Stimulated activated CD4-positive, alpha-beta T cell treated with anti-CD3 and anti-CD28 coated beads, Interleukin-4, amount 100 ng/mL, for 1 hour (primary cell): Measurements from ENCODE around the gene CIRBP.

ENCODE experiments used
- DNase-seq: peaks from one replicate; pipeline ENCODE4 v3.0.0-alpha.2; 2020

CIRBP gene

DNA sequence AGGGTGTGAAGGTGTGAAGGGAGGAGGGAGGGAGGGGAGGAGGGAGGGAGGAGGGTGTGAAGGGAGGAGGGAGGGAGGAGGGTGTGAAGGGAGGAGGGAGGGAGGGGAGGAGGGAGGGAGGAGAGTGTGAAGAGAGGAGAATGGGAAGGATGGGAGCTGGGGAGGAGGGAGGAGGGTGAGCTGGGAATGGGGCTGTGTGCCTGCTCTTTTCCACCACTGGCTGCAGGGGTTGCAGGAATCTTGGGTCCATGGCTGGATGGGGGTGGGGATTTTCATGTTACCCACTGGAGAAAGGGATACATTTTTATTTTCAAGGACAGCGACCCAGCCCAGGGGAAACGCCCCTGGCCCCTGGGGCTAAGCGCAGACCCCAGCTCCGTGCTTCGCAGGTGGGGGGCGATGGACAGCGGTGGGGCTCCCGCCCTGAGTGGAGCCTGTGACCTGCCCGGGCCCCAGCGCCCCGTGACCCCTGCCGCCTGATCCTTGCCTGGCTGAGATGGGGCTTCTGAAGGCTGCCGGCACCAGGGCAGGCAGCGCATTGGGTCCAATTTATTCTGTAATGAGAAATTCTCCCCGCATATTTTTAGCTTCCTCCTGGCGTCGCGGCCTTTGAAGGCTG, 13.6 kb downstream of the CIRBP start:
- DNase-seq = no peak

DNA sequence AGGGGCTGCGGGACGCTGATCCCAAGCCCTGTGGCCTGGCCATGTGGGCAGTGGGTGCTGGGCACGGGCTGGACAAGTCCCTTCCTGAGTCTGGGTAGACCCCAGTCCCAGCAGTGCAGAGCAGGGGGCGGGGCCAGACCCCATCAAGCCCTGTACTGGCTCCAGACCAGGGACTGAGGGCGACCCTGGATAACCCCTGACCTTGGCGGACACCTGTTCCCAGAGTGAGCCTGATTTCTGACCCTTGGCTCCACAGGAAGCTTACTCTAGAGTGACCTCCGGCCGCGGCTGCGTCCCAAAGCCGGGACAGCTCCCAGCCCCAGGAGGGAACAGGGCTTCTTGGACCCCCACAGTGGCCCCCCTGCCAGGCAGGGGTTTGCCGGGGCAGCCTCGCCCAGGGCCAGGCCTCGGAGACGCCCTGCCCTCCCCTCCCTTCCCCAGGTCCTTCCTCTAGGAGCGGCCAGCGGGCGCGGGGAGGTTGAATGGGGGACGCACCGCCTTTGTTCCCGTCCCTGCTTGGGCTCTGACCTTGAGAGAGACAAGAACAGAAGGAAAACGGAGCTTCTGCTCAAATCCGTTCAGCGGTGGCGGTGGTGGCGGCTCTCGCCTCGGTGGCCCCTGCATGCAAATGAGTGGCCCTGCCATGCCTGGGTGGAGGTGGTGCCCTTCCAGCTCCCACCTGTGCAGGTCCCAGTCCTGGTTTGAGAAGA, 14.2 kb downstream of the CIRBP start:
- DNase-seq = no peak

DNA sequence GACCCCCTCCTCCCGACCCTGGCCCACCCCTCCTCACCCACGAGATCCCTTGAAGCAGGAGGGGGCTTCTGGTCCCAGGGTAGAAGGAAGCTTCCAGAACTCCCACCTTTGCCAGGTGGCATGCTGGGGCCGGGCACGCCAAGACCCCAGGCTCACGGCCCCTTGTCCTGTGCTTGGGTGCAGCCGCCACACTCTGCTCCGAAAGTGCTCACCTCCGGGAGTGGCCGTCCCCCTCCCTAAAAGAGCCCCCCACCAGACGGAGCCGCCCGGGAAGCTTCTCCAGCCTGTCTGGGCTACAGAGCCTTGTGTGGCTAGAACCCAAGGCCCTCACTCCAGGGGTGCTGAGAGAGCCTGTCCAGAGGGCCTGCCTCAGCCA, 14.8 kb downstream of the CIRBP start:
- DNase-seq = no peak

DNA sequence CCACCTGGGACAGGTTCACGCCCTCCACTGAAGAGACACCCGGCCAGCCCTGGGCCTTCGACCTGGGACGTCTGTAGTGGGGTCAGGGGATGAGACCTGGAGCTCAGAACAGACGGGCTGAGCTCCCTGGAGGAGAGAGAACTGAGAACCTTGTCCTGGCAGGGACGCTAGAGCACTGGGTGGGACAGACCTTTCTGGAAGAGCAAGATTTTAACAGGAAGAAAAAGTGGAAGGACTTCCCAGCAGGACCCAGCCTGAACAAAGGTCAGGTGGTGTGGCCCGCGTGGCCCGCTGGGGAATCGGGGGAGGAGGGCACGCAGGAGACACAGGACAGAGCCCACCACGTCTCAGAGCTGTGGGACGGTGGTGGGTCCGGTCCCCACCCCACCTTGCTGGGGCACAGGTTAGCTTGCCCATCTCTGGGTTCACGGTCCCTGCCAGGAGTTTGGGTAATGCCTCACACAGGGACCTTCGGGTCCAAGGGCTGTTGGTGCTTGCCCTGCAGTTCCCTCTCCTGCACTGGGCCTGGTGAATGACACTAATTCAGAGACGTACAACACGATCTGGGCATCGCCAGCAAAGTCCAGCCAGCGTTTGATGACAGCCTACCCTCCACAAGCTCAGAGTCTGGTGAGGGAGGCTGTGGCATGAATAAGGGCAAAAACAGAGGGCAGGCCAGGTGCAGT, 15.3 kb downstream of the CIRBP start:
- DNase-seq = no peak

DNA sequence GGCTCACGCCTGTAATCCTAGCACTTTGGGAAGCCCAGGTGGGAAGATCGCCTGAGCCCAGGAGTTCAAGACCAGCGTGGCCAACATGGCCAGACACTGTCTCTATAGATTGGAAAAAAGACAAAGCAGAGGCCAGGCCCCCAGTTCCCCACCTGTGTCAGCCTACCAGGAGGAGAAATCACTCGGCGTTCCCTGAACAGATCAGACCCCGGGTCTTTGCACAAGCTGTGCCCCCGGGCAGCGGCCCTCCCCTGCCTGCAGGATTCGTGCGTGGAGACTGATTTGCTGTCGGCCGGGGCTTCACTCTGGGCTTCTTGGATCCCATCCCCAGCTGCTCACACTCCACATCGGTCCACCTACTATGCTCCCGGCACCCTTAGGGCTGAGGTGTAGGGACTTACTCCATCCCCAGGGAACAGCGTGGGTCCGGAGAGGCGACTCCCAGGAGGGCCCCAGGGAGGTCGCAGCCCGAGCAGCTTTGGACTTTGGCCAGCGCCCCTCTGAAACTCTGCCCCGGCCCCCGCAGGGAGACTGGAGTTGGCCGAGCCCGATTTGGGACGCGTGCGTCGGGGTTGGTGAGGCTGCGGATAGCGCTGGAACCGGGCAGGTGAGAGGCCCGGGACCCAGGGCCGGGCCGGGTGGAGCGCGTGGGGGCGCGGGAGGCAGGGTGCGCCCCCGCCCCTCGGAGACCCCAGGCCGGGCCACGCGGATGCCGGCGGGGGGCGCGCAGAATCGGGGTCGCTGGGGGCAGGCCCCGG, 16.0 kb downstream of the CIRBP start:
- DNase-seq = no peak

DNA sequence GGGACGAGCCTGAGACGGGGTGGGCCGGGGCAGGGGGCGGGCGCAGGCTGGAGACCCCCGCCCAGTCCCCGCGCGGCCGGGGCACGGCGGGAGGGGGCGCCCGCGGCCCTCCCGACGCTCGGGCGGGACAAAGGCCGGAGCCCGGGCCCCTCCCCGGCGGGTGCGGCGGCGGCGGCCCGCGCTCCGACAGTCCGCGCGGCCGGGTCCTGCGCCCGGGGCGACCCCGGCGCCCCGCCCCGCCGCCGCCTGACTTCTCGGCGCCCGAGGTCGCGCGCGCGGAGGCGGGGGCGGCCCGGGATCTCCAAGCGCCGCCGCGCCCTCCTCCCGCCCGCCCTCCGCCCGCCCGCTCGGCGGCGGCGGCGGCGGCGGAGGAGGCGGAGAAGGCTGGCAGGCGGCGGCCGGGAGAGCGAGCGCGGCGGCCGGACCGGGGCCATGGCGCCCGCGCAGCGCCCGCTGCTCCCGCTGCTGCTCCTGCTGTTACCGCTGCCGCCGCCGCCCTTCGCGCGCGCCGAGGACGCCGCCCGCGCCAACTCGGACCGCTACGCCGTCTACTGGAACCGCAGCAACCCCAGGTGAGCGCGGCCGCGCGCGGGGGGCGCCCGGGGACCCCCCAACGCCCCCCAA, 16.7 kb downstream of the CIRBP start, which contains the start of gene EFNA2:
Gene EFNA2, plus strand, starts transcription at position 137 of the 624 bp plus-strand sequence. Its CDS starts 296 bp downstream, at position 433.
- no peak for DNase-seq

DNA sequence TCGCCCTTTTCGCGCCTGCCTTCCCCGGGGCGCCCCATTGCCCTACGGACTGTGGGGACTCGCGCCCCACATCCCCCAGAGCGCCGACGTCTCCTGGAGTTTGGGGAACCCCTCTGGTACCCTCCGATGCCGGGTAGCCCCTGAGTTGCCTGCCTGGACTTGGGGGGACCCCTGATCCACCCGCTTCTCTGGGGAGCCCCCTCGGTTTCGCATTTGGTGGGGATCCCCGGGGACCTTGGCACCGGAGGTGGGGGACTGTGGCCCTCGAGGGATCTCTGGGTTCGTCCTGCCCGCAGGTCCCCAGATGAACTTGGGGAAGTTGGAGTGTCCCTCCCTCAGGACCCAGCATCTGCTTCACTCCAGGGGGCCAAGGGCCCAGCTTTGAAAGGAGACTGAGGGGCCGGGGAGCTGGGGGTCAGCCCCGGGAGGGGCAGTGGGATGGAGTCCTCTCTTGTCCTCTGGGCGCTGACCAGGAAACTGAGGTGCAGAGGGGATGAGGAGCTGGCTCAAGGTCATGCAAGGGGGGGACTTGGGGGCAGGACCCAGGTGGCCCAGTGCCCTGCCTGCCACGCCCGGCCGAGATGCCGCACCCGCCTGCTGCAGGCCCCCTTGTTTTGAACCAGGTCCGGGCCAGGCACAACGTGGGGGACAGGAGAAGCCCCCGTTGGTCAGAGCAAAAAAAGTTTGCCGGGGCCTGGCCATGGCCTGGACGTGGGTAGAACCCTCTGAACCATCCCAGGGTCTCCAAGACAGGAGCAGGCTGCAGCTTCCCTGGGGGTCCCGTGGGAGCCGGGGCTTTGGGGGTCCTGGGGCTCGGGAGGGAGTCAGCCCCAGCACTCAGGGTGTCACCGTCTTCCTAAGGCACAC, 17.6 kb downstream of the CIRBP start:
- DNase-seq = no peak

DNA sequence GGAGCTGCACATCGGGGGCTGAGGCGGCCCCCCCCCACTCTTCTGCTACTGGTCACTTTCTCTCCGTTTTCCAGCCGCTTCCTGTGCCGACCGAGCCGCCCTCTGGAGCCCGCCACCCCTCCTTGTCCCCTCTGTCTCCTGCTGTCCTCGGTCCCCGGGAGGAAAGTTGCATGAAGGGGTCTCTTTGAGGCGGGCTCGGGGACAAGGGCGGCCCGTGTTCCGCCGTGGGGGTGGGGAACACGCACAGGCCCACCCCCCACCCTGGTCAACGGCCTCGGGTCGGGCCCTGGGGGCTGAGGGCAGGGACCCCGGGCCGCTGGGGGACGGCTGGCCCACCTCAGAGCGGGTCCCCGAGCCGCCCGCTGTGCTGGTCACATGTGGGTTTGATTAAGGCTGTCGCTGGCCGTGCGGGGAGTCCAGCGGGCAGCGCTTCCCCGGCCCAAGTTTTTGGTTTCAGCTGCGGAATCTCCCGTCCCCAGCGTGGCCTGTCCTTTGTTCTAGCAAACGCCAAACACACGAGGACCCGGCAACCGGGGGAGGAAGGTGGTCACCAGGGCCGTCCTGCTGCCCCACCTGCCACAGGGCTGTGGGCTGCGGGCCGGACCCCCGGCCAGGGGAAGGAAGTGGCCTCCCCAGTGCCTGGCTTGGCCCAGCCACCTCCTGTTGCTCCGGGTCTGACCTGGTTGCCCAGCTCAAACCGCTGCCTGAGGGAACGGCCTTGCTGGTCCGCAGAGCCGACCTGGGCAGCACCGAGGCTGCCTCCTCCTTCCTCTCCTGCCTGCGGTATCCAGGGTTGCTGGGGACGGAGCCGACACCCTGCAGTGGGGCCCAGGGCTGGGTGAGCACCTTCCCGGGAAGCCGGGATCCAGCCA, 18.5 kb downstream of the CIRBP start:
- no peak for DNase-seq

DNA sequence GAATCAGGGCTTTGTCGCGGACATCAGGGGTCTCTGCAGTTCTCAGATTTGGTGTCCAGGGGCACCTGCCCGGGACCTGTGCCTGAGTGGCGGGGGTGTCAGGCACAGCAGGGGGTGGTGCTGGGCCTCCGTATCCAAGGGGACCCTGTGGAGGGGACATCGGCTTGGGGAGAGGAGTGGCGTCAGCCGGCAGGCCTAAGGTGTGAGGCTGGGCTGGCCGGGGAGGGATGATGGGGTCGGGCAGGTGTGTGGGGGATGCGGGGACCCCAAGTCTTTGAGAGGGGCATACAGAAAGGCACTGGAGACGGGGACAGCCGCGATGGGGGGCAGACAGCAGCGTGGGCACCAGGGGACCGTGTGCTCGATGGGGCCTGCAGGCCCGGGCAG, 19.1 kb downstream of the CIRBP start:
- DNase-seq = no peak

DNA sequence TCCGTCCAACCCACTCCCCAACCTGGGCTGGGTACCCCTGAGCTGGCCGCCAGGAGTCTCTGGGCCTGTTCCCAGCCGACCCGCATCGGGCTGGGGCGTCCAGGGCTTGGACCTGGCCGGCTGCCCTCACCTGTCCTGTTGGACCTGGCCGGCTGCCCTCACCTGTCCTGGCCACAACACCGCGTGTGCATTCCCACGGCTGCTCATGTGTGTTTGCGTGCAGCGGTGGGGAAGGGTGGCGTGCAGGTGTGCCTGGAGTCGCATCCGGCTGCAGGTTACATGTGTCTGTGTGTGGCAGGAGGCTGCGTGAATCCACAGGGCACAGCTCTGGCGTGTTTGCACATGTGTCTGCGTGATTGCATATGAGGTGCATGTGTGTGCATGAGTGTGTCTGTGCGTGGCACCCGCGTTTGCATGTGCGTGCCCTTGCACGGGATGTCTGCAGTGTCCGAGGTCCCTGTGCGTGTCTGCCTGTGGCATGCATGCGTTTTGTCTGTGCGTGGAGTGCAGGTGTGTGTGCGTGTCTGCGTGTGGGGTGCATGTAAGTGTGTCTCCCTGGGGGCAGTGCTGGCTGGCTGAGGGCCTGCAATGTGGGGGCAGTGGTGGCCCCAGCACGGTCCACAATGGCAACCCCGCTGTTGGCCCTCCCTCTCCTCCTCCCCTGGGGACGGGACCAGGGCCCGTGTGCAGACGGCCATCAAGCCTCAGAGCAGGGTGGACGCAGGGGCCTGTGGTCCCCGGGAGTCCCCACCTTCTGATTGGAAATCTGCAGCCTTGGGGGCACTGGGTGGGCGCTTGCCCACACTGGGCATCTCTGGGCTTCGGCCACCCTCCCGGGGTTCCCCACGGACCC, 19.9 kb downstream of the CIRBP start:
- no peak for DNase-seq

DNA sequence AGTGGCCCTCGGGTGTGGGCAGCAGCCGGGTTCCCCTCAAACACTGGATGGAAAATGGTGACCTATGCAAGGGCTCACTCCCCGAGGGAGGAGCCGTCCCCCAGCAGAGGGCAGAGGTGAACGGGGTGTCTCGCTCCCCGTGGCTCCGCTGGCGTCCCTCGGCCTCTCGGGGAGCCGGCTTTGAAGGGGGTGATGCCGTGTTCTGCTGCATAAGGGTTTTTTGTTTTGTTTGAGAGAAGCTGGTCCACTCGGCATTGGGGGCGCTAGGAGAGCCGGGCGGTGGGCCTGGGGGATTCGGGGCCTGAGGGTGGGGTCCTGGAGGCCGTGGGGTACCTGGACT, 20.5 kb downstream of the CIRBP start:
- no peak for DNase-seq

DNA sequence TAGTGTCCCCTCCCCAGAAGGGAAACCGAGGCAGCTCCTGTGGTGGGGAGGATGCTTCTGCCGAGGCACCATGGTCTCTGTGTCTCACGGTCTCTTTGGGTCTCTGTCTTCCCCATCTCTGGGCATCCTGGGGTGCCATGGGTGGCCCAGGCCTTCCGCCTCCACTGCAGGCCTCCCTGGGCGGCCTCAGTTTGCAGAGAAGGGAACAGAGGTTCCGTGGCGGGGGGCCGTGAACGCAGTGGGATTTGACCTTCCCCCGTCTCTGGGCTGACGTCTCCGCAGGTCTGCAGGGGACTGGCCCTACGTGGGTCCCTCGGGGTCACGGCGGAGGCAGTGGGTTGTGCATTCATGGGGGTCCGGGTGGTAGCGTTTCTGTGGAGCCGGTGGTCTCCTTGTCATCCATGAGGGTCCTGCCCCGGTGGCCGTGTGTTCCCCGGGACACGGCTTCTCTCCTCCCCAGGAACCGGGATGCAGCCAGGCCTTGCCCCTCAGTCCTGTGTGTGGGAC, 21.1 kb downstream of the CIRBP start:
- no peak for DNase-seq

DNA sequence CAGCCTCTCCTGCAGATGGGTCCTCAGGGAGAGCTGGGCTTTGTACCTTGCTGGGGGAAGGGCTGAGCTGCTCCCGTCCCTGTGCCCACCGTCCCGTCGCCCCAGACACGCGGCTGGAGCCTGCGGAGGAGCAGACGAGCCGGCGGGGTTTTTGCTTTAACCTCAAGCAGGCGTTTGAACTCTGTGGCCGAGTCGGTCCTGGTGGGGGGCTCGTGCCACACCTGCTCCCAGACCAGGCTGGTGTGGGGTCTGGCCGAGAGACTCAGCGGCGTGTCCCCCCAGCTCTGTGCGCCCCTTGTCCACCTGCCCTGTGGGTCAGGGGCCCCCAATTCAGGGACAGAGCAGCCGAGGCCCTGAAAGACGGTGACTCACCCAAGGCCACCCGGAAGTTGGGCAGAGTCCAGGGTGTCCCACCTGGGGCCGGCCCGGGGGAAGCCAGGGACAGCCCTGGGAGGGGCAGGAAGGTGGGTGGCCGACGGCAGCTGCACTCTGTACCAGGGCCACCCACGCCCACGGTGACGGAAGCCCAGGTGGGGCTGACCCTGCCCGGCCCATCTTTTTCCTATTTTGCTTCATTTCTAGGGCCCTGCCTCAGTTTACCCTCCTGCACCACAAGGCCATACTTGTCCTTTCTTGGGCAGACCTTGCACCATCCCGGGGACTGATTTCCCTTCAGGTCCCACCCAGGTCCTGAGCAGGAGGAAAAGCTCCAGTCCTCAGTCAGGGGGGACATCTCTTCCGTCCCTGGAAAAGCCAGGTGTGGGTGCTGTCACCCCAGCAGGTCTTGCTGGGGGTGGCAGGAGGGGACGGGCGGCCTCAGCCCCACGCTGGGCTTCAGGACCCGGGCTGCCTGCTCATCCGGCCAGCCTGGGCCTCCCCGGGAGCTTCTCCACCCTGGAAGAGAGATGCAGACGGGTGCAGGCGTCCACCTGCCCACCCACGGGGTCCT, 21.8 kb downstream of the CIRBP start:
- no peak for DNase-seq

DNA sequence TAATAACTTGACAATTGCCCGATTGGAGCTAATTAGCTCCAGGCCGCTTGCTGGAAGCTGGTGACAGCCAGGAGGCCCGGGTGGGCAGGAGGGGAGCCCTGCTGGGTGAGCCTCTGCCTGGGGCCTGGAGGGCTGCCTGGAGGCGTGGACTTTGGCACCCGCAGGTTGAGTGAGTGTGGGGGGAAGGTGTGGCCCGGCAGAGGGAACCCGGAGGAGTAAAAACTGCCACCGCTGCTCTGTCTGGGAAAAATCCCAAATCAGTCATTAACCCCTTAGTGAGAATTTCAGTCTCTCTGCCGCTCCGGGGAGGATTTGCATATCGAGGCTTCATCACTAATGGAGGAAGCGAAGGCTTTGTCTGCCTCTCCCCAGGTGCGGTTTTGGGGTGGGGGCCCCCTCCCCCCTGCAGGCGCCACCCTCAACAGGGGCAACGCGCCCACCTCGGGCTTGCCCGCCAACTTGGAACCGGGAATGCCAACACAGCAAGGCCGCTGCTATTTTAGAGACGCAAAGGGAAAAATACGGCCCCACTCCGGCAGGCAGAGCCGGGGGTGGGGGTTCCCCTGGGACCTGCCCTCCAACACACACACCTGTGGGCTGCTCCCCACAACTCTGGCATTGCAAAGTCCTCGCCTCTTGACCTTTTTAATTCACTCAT, 22.8 kb downstream of the CIRBP start:
- DNase-seq = no peak

DNA sequence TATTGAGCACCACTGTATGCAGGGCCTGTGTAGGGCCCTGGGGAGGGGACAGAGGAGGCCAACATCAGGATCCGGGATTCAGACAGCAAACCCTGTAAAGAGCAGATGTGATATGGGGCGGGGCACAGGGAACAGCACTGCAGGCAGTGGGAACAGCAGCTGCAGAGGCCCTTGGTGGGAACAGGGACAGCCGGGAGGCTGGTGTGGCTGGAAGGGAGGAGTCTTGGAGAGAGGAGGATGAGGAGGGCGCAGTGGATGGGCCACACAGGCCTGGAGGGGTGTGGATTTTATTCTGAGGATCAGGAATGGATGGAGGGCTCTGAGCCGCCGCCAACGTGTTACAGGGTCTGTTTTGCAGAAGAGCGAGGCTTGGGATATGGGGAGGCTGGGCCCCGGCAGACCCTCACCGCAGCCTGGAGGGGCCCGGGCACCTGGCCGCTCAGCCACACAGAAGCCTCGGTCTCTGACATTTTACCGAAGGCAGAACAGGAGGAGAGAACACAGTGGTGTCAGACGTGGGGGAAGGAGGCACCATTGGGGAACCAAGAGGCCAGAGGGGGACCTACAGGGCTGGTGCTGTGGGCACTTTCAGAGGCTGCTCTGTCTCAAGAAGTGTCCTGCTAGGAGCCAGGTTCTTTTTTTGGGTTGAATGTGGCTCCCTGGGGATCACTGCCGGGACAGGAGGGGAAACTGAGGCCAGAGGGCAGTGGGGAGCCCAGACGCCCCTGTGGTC, 23.5 kb downstream of the CIRBP start:
- no peak for DNase-seq

DNA sequence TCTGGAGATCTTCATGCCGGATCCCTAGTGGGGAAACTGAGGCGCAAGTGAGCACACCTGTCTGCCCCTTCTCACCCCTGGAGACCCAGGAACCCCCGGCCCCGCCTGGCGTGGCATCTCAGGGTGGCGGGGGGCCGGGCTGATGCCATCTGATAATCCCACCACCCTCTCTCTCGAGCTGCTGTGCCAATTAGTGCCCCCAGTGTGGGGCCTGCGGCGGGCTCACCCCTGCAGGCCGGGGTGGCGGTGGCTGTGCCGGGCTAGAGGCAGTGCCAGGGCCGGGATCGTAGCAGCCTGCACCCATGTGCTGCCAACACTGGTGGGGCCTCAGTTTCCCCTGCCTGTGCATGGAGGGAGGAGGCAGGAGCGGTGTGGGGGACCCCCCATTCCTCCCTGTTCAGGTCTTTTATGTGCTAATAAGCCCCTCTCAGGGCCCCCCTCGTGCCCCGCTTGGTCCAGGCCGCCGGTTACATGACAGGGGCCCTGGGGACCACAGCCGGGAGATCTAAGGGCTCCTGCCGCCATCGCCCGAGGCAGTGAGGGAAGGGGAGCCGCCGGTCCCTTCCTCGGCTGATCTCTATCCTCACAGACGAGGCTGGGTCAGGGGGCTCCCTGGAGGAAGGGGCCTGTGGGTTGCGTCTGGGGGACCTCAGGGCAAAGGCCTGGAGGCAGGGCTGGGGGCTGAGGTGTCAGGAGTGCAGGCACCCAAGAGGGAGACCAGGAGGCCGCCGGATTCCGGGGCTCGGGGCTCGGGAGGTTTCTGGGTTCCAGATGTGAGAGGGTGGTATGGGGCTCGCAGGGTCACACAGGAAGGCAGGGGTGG, 24.9 kb downstream of the CIRBP start:
- DNase-seq = no peak

DNA sequence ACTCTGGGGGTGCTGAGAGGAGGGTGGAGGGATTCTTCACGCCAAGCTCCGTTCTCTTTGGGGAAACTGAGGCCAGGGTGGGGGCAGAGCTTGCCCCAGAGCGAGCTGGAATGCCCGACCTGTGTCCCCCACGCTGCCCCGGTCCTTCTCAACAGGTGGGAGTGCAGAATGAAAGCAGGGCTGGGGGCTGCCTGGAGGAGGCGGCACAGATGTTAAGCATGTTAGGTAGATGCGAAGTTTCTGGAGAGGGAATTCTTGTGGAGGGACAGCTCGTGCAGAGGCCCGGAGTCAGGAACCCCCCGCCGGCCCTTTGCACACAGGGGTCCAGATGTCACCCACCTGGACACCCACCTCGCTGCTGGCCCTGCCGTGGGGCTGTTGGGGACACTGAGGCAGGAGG, 25.6 kb downstream of the CIRBP start:
- DNase-seq = no peak
